HCT116 (cell line): Measurements from ENCODE around the gene ATPAF1. TPM values are rescaled to one million over a fixed set of nuclear protein-coding genes. Genes with fewer than 3 reads are reported as not detected.

Experiments
- ATAC-seq: fragments of 200-7000 bp; cut with Tn5 transposase; 2 replicates; pipeline ENCODE4 v1.9.1; 2020; ENCODE audit warnings: mild to moderate bottlenecking, moderate library complexity
- BruUV-seq: library from RNA; stranded (reverse); fragments of 400-500 nt; replicated peaks from 2 replicates; lab custom pipeline; 2021; lab: Mats Ljungman, UMichigan
- CTCF ChIA-PET: fragments of 300-600 bp; sonication (Branson Sonifier 250); formaldehyde crosslinking; loops from one replicate; lab custom pipeline; 2021; ENCODE audit warnings: antibody characterized with exemption; lab: Charles Lee
- POLR2A ChIA-PET: fragments of 300-600, 350-600 bp; sonication (Branson Sonifier 250); formaldehyde crosslinking; loops from one replicate; lab custom pipeline; 2021; ENCODE audit warnings: antibody characterized with exemption; lab: Charles Lee
- RAD21 ChIA-PET, 2 experiments: fragments of 300-600 bp; sonication (Branson Sonifier 250); formaldehyde crosslinking; loops; one replicate each; lab custom pipeline; 2023; ENCODE audit warnings: low total read pairs in 2 of 2; ENCODE audit not compliant: uncharacterized antibody in 2 of 2, unreplicated experiment in 2 of 2, low non-redundant PET in 1 of 2; lab: Charles Lee
- DNase-seq: peaks from one replicate; pipeline ENCODE4 v3.0.0-alpha.2; 2010; ENCODE audit warnings: low read depth, low spot score
- H2AFZ ChIP-seq: fragments of 200-600 bp; shearing (Covaris generic), sonication (generic); 2 replicates; pipeline ENCODE4 v1.6.1; 2017; ENCODE audit warnings: low read depth, mixed run types, mixed read lengths, antibody characterized with exemption, low read length; ENCODE audit not compliant: poor library complexity, severe bottlenecking
- H3K27ac ChIP-seq: 2 replicates; pipeline ENCODE4 v1.5.1; 2012; ENCODE audit warnings: low read depth, low read length
- H3K27me3 ChIP-seq: fragments of 200-600 bp; sonication (generic); 2 replicates; pipeline ENCODE4 v1.6.1; 2016; ENCODE audit warnings: mixed run types, low read length, mixed read lengths; ENCODE audit not compliant: insufficient read depth
- H3K36me3 ChIP-seq, 2 experiments: fragments of 200-500 bp in 1 of 2; fragments of 200-600 bp in 1 of 2; sonication (Bioruptor generic) in 1 of 2; sonication (generic) in 1 of 2; 2 replicates each; pipeline versions ENCODE4 v1.5.1 to v1.6.1; 2014 to 2016; ENCODE audit warnings: low read length in 2 of 2, inconsistent platforms in 1 of 2, mixed read lengths in 1 of 2, mixed run types in 1 of 2; ENCODE audit not compliant: insufficient read depth in 2 of 2, control insufficient read depth in 1 of 2
- H3K4me1 ChIP-seq, 2 experiments: fragments of 200-600 bp in 1 of 2; sonication (generic) in 1 of 2; 2 replicates each; pipeline versions ENCODE4 v1.5.1 to v1.6.1; 2012 to 2017; ENCODE audit warnings: low read length in 2 of 2, inconsistent platforms in 1 of 2, mild to moderate bottlenecking in 1 of 2, mixed read lengths in 1 of 2, mixed run types in 1 of 2, moderate library complexity in 1 of 2; ENCODE audit not compliant: insufficient read depth in 2 of 2, control insufficient read depth in 1 of 2
- H3K4me2 ChIP-seq: fragments of 200-600 bp; sonication (generic); 2 replicates; pipeline ENCODE4 v1.6.1; 2017; ENCODE audit warnings: mixed run types, low read length, mixed read lengths
- H3K4me3 ChIP-seq, 2 experiments: fragments of 200-600 bp in 1 of 2; sonication (generic) in 1 of 2; replicated peaks in 1 of 2; 2 replicates each; pipeline ENCODE4 v1.5.1; 2011 to 2016; ENCODE audit warnings: low read length in 2 of 2, control low read depth in 1 of 2, low read depth in 1 of 2, mild to moderate bottlenecking in 1 of 2, mixed read lengths in 1 of 2, mixed run types in 1 of 2
- H3K79me2 ChIP-seq: fragments of 200-600 bp; sonication (generic); 2 replicates; pipeline ENCODE4 v1.6.1; 2017; ENCODE audit warnings: mild to moderate bottlenecking, mixed run types, low read length, moderate library complexity, mixed read lengths; ENCODE audit not compliant: insufficient read depth
- H3K9ac ChIP-seq: fragments of 200-600 bp; sonication (generic); 2 replicates; pipeline ENCODE4 v1.6.1; 2016; ENCODE audit warnings: low read length, mixed read lengths
- H3K9me2 ChIP-seq: fragments of 200-600 bp; sonication (generic), shearing (Covaris generic); 2 replicates; pipeline ENCODE4 v1.6.1; 2017; ENCODE audit warnings: mixed run types, mild to moderate bottlenecking, moderate library complexity; ENCODE audit not compliant: insufficient read depth
- H3K9me3 ChIP-seq, 2 experiments: fragments of 200-500 bp in 1 of 2; fragments of 200-600 bp in 1 of 2; sonication (Bioruptor generic) in 1 of 2; sonication (generic) in 1 of 2; 2 replicates each; pipeline ENCODE4 v1.6.1; 2014 to 2017; ENCODE audit warnings: low read length in 2 of 2, mixed read lengths in 2 of 2, inconsistent platforms in 1 of 2, low read depth in 1 of 2, mild to moderate bottlenecking in 1 of 2, mixed run types in 1 of 2, moderate library complexity in 1 of 2; ENCODE audit not compliant: control insufficient read depth in 1 of 2, insufficient read depth in 1 of 2
- H4K20me1 ChIP-seq: fragments of 200-600 bp; sonication (generic), shearing (Covaris generic); 2 replicates; pipeline ENCODE4 v1.6.1; 2017; ENCODE audit warnings: mixed run types, mild to moderate bottlenecking, moderate library complexity; ENCODE audit not compliant: insufficient read depth
- EZH2phosphoT487 ChIP-seq: fragments of 200-600 bp; IDR thresholded peaks from 2 replicates; pipeline ENCODE4 v1.6.1; 2018; ENCODE audit warnings: antibody characterized with exemption, borderline replicate concordance
- POLR2A ChIP-seq: IDR thresholded peaks from 2 replicates; pipeline ENCODE4 v1.7.0; 2011; ENCODE audit warnings: borderline replicate concordance; ENCODE audit not compliant: insufficient read depth, insufficient read length; ENCODE audit errors: extremely low read depth
- POLR2AphosphoS5 ChIP-seq: IDR thresholded peaks from 2 replicates; pipeline ENCODE4 v1.6.1; 2011; ENCODE audit warnings: mild to moderate bottlenecking, low read depth, low read length, moderate library complexity
- TCF7L2 ChIP-seq: IDR thresholded peaks from 2 replicates; pipeline ENCODE4 v1.7.0; 2011; ENCODE audit warnings: borderline replicate concordance, inconsistent platforms; ENCODE audit not compliant: insufficient read depth, insufficient read length; ENCODE audit errors: extremely low read depth
- intact Hi-C: fragments of 100-400 bp; cut with micrococcal nuclease; formaldehyde crosslinking; loops from 2 replicates; pipeline ENCODE4 v1.10.0; 2022
- total RNA-seq: library from RNA; stranded (reverse); gene quantifications from one replicate; pipeline ENCODE4 v1.2.1, GENCODE V29; 2021; ENCODE audit not compliant: unreplicated experiment
- TF ChIP-seq, protein P1 (sequence below): IDR thresholded peaks from 2 replicates; pipeline ENCODE4 v1.6.1; 2012; ENCODE audit warnings: low read depth
- TF ChIP-seq, protein P2 (sequence below): IDR thresholded peaks from 2 replicates; pipeline ENCODE4 v1.6.1; 2012

Gene ATPAF1
- total RNA-seq, 1 experiment from 2014 or later = 35.5 TPM

DNA sequence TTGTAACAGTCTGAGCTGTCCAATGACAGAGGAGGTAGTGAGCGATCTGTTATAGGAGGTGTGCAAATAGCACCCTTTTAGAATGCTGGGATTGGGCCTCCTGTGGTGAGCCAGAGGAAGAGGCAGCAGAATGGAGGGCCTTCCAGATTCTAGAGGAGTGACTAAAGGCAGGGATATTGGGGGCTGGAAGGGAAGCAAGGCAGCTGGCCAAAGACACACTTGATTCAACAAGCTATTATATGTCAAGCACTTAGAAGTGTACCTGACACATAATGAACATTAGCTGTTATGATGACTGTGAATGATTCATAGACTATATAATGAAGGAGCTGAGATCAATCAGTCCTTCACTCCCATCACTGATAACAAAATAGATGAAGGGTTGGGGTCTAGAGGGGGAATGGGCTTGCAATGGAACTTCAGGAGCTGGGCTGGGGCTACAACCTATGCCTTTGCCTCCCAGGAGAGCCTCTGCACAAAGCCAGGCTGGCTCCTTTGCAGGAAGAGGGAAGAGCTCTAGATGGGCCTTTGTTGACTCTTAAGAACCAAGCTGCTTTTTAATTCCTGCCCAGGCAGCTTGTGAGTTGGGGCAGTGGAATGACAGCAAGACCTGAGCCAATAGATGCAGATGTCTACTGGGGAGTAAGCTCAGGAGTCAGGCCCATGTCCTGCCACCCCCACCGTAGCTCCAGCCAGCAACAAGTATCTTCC is 61.8 kb downstream of the ATPAF1 start:
- RAD21 ChIA-PET = no interaction called here
- no peak for DNase-seq

More for the DNA sequence above, 61.8 kb downstream of the ATPAF1 start:
- intact Hi-C loops = no loop called here
- Histone ChIP-seq H2AFZ (no peak overlapping the region), H3K79me2 (peaks cover 7% of the 10 kb centered on the region; the same call in 1 of the 2 replicates), H3K9ac (no peak overlapping the region), H3K27ac (no peak overlapping the region), H3K4me2 (no peak overlapping the region), H3K27me3 (no peaks in the 10 kb centered on the region), H4K20me1 (no peaks in the 10 kb centered on the region), H3K9me2 (no peaks in the 10 kb centered on the region), H3K36me3 (0 out of 4 replicates have a peak, but pooled peaks cover 0 to 6% of the 10 kb centered on the region in 2 experiments), H3K4me1 (peaks cover 0 to 20% of the 10 kb centered on the region in 2 experiments; a peak in 3 of 4 replicates), H3K9me3 (no peaks in the 10 kb centered on the region), H3K4me3 (no peak overlapping the region)
- no TSS peak for BruUV-seq
- TF ChIP-seq POLR2AphosphoS5 (no peak), TCF7L2 (no peak), POLR2A (no peak), EZH2phosphoT487 (no peak)
- TF ChIP-seq, protein P1, sequence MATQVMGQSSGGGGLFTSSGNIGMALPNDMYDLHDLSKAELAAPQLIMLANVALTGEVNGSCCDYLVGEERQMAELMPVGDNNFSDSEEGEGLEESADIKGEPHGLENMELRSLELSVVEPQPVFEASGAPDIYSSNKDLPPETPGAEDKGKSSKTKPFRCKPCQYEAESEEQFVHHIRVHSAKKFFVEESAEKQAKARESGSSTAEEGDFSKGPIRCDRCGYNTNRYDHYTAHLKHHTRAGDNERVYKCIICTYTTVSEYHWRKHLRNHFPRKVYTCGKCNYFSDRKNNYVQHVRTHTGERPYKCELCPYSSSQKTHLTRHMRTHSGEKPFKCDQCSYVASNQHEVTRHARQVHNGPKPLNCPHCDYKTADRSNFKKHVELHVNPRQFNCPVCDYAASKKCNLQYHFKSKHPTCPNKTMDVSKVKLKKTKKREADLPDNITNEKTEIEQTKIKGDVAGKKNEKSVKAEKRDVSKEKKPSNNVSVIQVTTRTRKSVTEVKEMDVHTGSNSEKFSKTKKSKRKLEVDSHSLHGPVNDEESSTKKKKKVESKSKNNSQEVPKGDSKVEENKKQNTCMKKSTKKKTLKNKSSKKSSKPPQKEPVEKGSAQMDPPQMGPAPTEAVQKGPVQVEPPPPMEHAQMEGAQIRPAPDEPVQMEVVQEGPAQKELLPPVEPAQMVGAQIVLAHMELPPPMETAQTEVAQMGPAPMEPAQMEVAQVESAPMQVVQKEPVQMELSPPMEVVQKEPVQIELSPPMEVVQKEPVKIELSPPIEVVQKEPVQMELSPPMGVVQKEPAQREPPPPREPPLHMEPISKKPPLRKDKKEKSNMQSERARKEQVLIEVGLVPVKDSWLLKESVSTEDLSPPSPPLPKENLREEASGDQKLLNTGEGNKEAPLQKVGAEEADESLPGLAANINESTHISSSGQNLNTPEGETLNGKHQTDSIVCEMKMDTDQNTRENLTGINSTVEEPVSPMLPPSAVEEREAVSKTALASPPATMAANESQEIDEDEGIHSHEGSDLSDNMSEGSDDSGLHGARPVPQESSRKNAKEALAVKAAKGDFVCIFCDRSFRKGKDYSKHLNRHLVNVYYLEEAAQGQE = no peak
- TF ChIP-seq, protein P2, sequence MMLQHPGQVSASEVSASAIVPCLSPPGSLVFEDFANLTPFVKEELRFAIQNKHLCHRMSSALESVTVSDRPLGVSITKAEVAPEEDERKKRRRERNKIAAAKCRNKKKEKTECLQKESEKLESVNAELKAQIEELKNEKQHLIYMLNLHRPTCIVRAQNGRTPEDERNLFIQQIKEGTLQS = no peak
- ATAC-seq = no peak
- ChIA-PET CTCF (interaction anchor here (1.0 kb wide), 1 partner anchor 16 kb away, joined by 3 read pairs; no protein-coding TSS in a partner anchor), POLR2A (interaction anchor here (2.4 kb wide), 1 partner anchor 11 kb away, joined by 5 read pairs; the partner anchor contains the start of gene MOB3C)
